Hepatocyte (in vitro differentiated cells): ENCODE data around the gene DGKI. TPM values are rescaled to one million over a fixed set of nuclear protein-coding genes. Genes with fewer than 3 reads are reported as not detected.

Experiments used
- DNase-seq: peaks from one replicate; pipeline ENCODE4 v3.0.0-alpha.2; 2016; ENCODE audit warnings: low spot score
- H2AFZ ChIP-seq: fragments of 200-600 bp; sonication (generic); 2 replicates; pipeline ENCODE4 v1.6.0; 2016; ENCODE audit warnings: antibody characterized with exemption, mild to moderate bottlenecking
- H3K27ac ChIP-seq: fragments of 200-600 bp; sonication (generic); 2 replicates; pipeline ENCODE4 v1.5.1; 2016; ENCODE audit warnings: mild to moderate bottlenecking
- H3K27me3 ChIP-seq: fragments of 200-600 bp; sonication (generic); 2 replicates; pipeline ENCODE4 v1.6.1; 2016
- H3K36me3 ChIP-seq: fragments of 200-600 bp; sonication (generic); replicated peaks from 2 replicates; pipeline ENCODE4 v1.5.1; 2016; ENCODE audit warnings: low read depth; ENCODE audit not compliant: insufficient read depth
- H3K4me1 ChIP-seq: fragments of 200-600 bp; sonication (generic); 2 replicates; pipeline ENCODE4 v1.5.1; 2016; ENCODE audit warnings: mild to moderate bottlenecking, moderate library complexity; ENCODE audit not compliant: insufficient read depth
- H3K4me2 ChIP-seq: fragments of 200-600 bp; sonication (generic); 2 replicates; pipeline ENCODE4 v1.6.0; 2016
- H3K4me3 ChIP-seq: fragments of 200-600 bp; sonication (generic); 2 replicates; pipeline ENCODE4 v1.5.1; 2016; ENCODE audit warnings: mild to moderate bottlenecking
- H3K79me2 ChIP-seq: fragments of 200-600 bp; sonication (generic); 2 replicates; pipeline ENCODE4 v1.6.0; 2017; ENCODE audit warnings: mild to moderate bottlenecking
- H3K9me2 ChIP-seq: fragments of 200-600 bp; sonication (generic); replicated peaks from 2 replicates; pipeline ENCODE4 v1.6.0; 2017; ENCODE audit warnings: mild to moderate bottlenecking; ENCODE audit not compliant: insufficient read depth
- H3K9me3 ChIP-seq: fragments of 200-600 bp; sonication (generic); 2 replicates; pipeline ENCODE4 v1.5.1; 2016; ENCODE audit warnings: low read depth, mild to moderate bottlenecking
- H4K20me1 ChIP-seq: fragments of 200-600 bp; sonication (generic); 2 replicates; pipeline ENCODE4 v1.6.0; 2016; ENCODE audit warnings: mild to moderate bottlenecking; ENCODE audit not compliant: insufficient read depth, poor library complexity, severe bottlenecking
- EZH2 ChIP-seq: fragments of 200-600 bp; sonication (generic); IDR thresholded peaks from 2 replicates; pipeline ENCODE4 v1.6.1; 2016; ENCODE audit warnings: antibody characterized with exemption, mild to moderate bottlenecking, borderline replicate concordance
- EZH2phosphoT487 ChIP-seq: fragments of 200-600 bp; sonication (generic); IDR thresholded peaks from one replicate; pipeline ENCODE4 v1.6.1; 2018; ENCODE audit warnings: antibody characterized with exemption, mild to moderate bottlenecking, low read depth, moderate library complexity; ENCODE audit not compliant: unreplicated experiment, severe bottlenecking
- WGBS: methylation state at CpG from one replicate; pipeline ENCODE4 v1.1.6; 2016; ENCODE audit warnings: low lambda C conversion rate; ENCODE audit errors: missing lambda C conversion rate; 5-methylcytosine and 5-hydroxymethylcytosine counted together
- polyA plus RNA-seq: library from polyadenylated mRNA; unstranded; fragments of >200 nt; fragmentation: Nextera tagmentation; extraction: Ambion mirVana; gene quantifications from 2 replicates; pipeline ENCODE4 v1.2.1, GENCODE V29; 2016
- total RNA-seq: library from RNA; depleted of rRNA; stranded (reverse); fragments of >200 nt; gene quantifications from 2 replicates; pipeline ENCODE4 v1.2.3, GENCODE V29; 2014
- TF ChIP-seq, protein P1 (sequence below): fragments of 200-600 bp; sonication (generic); IDR thresholded peaks from 2 replicates; pipeline ENCODE4 v1.5.1; 2016; ENCODE audit warnings: antibody characterized with exemption, mild to moderate bottlenecking; ENCODE audit not compliant: poor library complexity

Gene DGKI
- total and polyA plus RNA-seq, 2 experiments from 2014 or later = 0.47 to 1.8 TPM

- H3K4me2 ChIP-seq = peak overlapping the region; percentile 93
- H2AFZ ChIP-seq = no peak overlapping the region
- no peaks in the 10 kb centered on the region for H4K20me1 ChIP-seq
- peaks cover 2% of the 10 kb centered on the region for H3K4me1 ChIP-seq
- H3K27me3 ChIP-seq = peaks cover 51% of the 10 kb centered on the region
- H3K27ac ChIP-seq = no peak overlapping the region
- TF ChIP-seq, protein P1, sequence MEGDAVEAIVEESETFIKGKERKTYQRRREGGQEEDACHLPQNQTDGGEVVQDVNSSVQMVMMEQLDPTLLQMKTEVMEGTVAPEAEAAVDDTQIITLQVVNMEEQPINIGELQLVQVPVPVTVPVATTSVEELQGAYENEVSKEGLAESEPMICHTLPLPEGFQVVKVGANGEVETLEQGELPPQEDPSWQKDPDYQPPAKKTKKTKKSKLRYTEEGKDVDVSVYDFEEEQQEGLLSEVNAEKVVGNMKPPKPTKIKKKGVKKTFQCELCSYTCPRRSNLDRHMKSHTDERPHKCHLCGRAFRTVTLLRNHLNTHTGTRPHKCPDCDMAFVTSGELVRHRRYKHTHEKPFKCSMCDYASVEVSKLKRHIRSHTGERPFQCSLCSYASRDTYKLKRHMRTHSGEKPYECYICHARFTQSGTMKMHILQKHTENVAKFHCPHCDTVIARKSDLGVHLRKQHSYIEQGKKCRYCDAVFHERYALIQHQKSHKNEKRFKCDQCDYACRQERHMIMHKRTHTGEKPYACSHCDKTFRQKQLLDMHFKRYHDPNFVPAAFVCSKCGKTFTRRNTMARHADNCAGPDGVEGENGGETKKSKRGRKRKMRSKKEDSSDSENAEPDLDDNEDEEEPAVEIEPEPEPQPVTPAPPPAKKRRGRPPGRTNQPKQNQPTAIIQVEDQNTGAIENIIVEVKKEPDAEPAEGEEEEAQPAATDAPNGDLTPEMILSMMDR = no peak
- TF ChIP-seq EZH2phosphoT487 (no peak), EZH2 (no peak)
- under 1% methylated on average over 25 of the region's 47 CpGs for WGBS
- no peaks in the 10 kb centered on the region for H3K36me3 ChIP-seq
- H3K79me2 ChIP-seq = no peaks in the 10 kb centered on the region
- no peaks in the 10 kb centered on the region for H3K9me3 ChIP-seq
- DNase-seq = no peak
- H3K9me2 ChIP-seq = no peaks in the 10 kb centered on the region
- H3K4me3 ChIP-seq = no peak overlapping the region
Measured at GRCh38 chr7:137846549-137846826, 286 bp downstream of the DGKI start.

GRCh38 chr7:137844677-137845425 is 1.9 kb downstream of the DGKI start:
- Histone ChIP-seq H3K36me3 (no peaks in the 10 kb centered on the region), H3K27me3 (peaks cover 51% of the 10 kb centered on the region), H3K27ac (no peak overlapping the region), H4K20me1 (no peaks in the 10 kb centered on the region), H3K4me2 (no peak overlapping the region), H2AFZ (no peak overlapping the region), H3K9me3 (no peaks in the 10 kb centered on the region), H3K4me3 (no peak overlapping the region), H3K9me2 (no peaks in the 10 kb centered on the region), H3K4me1 (peaks cover 2% of the 10 kb centered on the region), H3K79me2 (no peaks in the 10 kb centered on the region)
- TF ChIP-seq, protein P1 = no peak
- TF ChIP-seq EZH2phosphoT487 = no peak
- TF ChIP-seq EZH2 = no peak
- no peak for DNase-seq
- WGBS = 88% methylated on average over 8 of the region's 8 CpGs

- Histone ChIP-seq H4K20me1 (no peaks in the 10 kb centered on the region), H3K79me2 (no peaks in the 10 kb centered on the region), H3K4me1 (no peaks in the 10 kb centered on the region), H3K4me2 (no peak overlapping the region), H3K36me3 (no peaks in the 10 kb centered on the region), H3K27me3 (peaks cover 15% of the 10 kb centered on the region), H3K4me3 (no peak overlapping the region), H3K9me2 (no peaks in the 10 kb centered on the region), H3K27ac (no peak overlapping the region), H2AFZ (no peak overlapping the region), H3K9me3 (no peaks in the 10 kb centered on the region)
- TF ChIP-seq, protein P1 = no peak
- TF ChIP-seq EZH2 = no peak
- no peak for TF ChIP-seq EZH2phosphoT487
- WGBS = 49% methylated on average over 6 of the region's 6 CpGs
- no peak for DNase-seq
Measured at GRCh38 chr7:137839903-137840779, 6.6 kb downstream of the DGKI start.
